Right ventricle myocardium inferior (tissue), 1 donor: ENCODE data around the gene HEATR5B. TPM values are rescaled to one million over a fixed set of nuclear protein-coding genes. Genes with fewer than 3 reads are reported as not detected.
"Not testable (repeated sequence)": the region's sequence is repeated elsewhere in the genome, so short reads cannot be mapped to it uniquely, and the experiment has no call there.

Source experiments
- ATAC-seq: fragments of 200-7000 bp; cut with Tn5 transposase; one replicate; pipeline ENCODE4 v1.9.1; 2020; ENCODE audit warnings: mild to moderate bottlenecking, moderate library complexity
- DNase-seq: peaks from one replicate; pipeline ENCODE4 v3.0.0; 2021; ENCODE audit errors: missing footprints
- intact Hi-C: fragments of 100-400 bp; cut with DNase I; formaldehyde crosslinking; loops from one replicate; pipeline ENCODE4 v1.11.0; 2022
- total RNA-seq: library from RNA; stranded (reverse); fragmentation: NEBNext Ultra II Directional; extraction: Animal tissue kit (Norgen Biotek cat#: 25700); gene quantifications from one replicate; pipeline ENCODE4 v1.2.1, GENCODE V29; 2021
- donor health status: DM: no; HTN: yes; CAD: no; lungs with severe emphysema.

The HEATR5B gene
- total RNA-seq, 1 donor from 2014 or later: 31.0 TPM

GRCh38 chr2:36960005-36960675, 124.0 kb downstream of the HEATR5B start:
- intact Hi-C loops: no loop called here
- ATAC-seq: no peak
- no peak for DNase-seq

- ATAC-seq (no peak), DNase-seq (no peak)
- intact Hi-C loops: no loop called here
These were observed 129.1 kb downstream of the HEATR5B start for GRCh38 chr2:36954977-36955607.

GRCh38 chr2:36952748-36953197, 131.4 kb downstream of the HEATR5B start:
- no peak for DNase-seq
- intact Hi-C loops: no loop called here
- ATAC-seq: no peak

- intact Hi-C loops: no loop called here
- no peak for ATAC-seq
- DNase-seq: no peak
These were observed 132.6 kb downstream of the HEATR5B start for GRCh38 chr2:36951574-36951973.

- no peak for DNase-seq
- no peak for ATAC-seq
- intact Hi-C loops: no loop called here
These were observed 133.1 kb downstream of the HEATR5B start for GRCh38 chr2:36951027-36951518.

GRCh38 chr2:36949845-36950244, 134.3 kb downstream of the HEATR5B start:
- ATAC-seq (no peak), DNase-seq (no peak)
- intact Hi-C loops: no loop called here

- ATAC-seq, DNase-seq, intact Hi-C loops: not testable (repeated sequence)
These were observed 138.9 kb downstream of the HEATR5B start for GRCh38 chr2:36945240-36945639.

- no peak for DNase-seq
- intact Hi-C loops: no loop called here
These were observed 142.3 kb downstream of the HEATR5B start for GRCh38 chr2:36941867-36942266.

GRCh38 chr2:36936526-36936925, 147.6 kb downstream of the HEATR5B start:
- intact Hi-C loops, ATAC-seq: not testable (repeated sequence)

More at GRCh38 chr2:36941867-36942266, 142.3 kb downstream of the HEATR5B start:
- no peak for ATAC-seq

GRCh38 chr2:36931688-36932087, 152.5 kb downstream of the HEATR5B start:
- DNase-seq, intact Hi-C loops, ATAC-seq: not testable (repeated sequence)

More at GRCh38 chr2:36936526-36936925, 147.6 kb downstream of the HEATR5B start:
- not testable (repeated sequence) for DNase-seq

Other genes with a start within 250 kb of the HEATR5B start
- 39.8 TPM for gene STRN, start 117.8 kb downstream of the HEATR5B start, total RNA-seq
- 5.9 TPM for gene GPATCH11, start 146 bp upstream of the HEATR5B start, total RNA-seq
- 20.7 TPM for gene EIF2AK2, start 72.6 kb upstream of the HEATR5B start, total RNA-seq
- gene SULT6B1, start 104.3 kb upstream of the HEATR5B start, total RNA-seq: not detected
- gene CEBPZOS, start 112.1 kb upstream of the HEATR5B start, total RNA-seq: 65.0 TPM
- gene CEBPZ, start 147.2 kb upstream of the HEATR5B start, total RNA-seq: 32.3 TPM
- gene NDUFAF7, start 147.3 kb upstream of the HEATR5B start, total RNA-seq: 22.8 TPM
- gene PRKD3, start 240.5 kb upstream of the HEATR5B start, total RNA-seq: 12.6 TPM